ENCODE results near the gene CDC42EP5.

The CDC42EP5 gene

GRCh38 chr19:54425382-54425723 lies 47.7 kb downstream of the CDC42EP5 start:
- no peak for DNase-seq

- no peak for DNase-seq
Observed at GRCh38 chr19:54424660-54425381, 48.3 kb downstream of the CDC42EP5 start.

- no peak for DNase-seq
Observed at GRCh38 chr19:54424201-54424600, 48.9 kb downstream of the CDC42EP5 start.

- DNase-seq = no peak
Observed at GRCh38 chr19:54422136-54422535, 51.0 kb downstream of the CDC42EP5 start.

- no peak for DNase-seq
Observed at GRCh38 chr19:54421521-54421920, 51.6 kb downstream of the CDC42EP5 start.

DNA sequence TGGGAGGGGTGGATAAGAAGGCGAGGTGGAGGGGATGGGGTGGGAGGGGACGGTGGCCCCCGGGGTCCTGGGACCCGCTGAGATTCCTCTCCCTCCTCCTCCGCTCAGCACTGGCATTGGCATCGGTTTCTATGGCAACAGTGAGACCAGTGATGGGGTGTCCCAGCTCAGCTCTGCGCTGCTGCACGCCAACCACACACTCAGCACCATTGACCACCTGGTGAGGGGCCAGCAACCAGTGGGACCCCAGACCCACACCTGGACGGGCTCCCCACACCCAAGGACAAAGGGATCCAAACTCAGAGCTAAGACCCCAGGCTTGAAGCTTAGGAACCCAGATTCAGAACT lies 52.0 kb downstream of the CDC42EP5 start:
- DNase-seq = no peak

- DNase-seq = no peak
Observed at GRCh38 chr19:54420383-54421168, 52.5 kb downstream of the CDC42EP5 start.

DNA sequence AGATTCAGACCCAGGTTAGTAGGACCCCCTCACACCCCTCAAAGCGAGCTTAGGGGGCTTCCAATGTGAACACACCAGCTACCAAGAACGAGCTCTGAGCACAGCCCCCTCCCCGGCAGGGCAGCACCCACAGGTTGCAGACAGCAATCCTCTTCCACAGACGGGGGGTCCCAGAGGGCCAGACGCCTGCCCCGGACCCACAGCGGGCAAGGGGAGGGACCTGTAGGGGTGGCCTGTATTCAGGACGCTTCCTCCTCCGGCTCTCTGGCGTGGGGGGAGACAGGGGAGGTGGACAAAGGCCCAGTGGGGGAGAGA lies 53.1 kb downstream of the CDC42EP5 start:
- no peak for DNase-seq

DNA sequence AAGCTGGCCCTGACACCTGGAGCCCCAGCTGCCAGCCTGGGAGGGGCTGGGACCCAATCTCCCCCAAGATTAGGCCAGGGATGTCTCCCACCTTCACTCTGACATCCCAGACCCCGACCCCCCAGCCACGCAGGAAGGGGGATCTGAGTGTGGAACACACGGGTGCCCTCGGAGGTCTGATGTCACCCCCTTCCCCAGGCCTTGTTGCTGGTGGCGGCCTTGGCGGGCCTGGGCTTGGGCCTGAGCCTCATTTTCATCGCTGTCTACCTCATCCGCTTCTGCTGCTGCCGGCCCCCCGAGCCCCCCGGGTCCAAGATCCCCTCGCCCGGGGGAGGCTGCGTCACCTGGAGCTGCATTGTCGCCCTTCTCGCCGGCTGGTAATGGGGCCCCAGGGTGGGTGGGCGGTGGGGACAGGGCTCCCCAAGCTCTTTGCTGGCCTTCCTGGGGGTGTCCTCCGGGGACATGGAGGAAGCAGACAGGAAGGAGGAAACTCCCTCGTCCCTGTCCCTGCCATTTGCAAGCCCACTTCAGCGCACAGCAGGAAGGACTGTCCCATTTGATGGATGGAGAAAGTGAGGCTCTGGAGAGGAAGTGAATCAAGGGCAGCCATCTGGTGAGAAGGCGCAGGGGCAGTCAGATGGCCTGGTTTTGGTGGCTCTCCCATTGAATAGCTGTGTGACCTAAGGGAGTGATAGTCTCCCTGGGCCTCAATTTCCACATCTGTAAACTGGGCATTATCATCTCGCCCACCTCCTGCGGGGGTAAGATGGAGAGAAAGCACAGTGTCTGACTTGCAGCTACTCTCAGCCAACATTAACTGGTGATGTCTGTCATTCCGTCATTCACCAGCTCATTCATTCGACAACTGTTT lies 53.9 kb downstream of the CDC42EP5 start:
- no peak for DNase-seq

DNA sequence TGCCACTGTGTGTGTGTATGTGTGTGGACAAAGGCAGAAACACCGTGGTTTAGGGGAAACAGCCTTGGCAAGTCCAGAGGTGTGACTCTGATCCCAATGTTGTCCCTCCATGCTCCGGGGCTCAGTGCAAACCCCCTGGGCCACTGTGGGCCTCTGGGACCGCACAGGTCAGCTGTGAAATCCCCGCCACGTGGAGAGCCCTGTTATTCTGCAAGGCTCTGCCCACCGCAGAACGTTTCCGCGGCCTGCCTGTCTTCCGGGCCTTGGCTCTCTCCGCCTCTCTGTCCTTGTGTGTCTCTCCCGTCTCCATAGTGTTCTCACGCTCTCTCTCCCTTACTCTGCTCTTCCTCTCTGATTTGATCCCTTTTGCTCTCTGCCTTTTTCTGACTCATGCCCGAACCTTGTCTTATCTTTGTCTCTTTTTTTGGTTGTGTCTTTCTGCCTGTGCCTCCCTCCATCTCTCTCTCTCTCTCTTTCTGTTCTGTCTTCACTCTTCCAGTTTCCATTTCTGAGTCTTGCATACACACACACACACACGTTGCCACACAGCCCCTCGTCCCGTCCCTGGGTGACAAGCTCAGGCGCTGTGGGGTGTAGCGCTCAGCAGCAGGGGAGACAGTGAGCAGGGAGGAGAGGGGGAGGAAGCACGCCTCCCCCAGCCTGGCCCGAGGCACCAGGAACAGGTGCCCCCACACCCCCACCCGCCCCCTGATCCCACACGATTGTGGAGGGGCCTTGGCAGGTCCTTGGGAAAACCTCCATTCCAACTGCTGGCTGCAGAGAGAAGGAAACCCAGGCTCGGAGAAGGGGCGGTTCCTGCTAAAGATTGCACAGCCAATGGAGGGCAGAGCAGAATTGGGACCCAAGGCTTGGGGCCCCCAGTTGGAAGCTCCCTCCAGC lies 54.8 kb downstream of the CDC42EP5 start:
- DNase-seq = peak in 1 of 5 donors; percentile 42

GRCh38 chr19:54416695-54417491 lies 56.2 kb downstream of the CDC42EP5 start:
- DNase-seq = no peak

DNA sequence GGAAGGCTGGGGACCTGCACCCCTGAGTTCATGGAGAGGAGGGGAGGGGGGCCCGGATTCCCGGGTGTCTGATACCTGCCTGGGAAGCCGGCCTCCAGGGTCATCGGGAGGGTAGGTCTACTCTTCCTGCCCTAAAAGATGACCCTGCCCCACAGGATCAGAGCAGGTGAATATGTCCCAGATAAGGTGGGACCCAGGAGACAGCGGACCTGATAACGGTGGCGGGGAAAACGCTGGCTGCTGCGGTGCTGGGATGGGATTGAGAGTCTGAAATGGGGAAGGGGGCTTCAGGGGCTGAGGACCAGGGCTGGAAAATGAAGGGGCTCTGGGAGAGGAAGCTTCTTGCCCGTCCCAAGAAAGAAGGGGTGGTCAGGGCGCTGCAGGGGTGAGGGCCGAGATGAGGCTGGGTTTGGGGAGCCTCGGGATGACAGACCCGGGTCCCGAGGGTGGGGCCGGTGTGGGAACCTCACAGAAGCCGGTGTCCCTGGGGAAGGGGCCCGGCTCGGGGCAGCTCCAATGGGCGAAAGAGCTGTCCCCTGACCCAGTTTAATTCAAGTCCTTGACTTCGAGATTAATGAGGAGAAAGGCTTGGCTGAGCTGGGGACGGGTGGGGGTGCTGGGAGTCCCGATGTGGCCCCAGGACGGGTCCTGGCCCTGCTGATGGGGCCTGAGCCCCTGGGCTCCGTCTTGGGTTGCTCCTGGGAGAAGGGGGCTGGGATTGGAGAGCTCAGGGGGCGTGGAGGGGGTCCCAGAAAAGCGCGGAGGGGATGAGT lies 57.0 kb downstream of the CDC42EP5 start:
- no peak for DNase-seq

GRCh38 chr19:54415208-54415900 lies 57.7 kb downstream of the CDC42EP5 start, which contains the start of gene TTYH1:
Gene TTYH1, plus strand, starts transcription at chr19:54415464. Its CDS starts 89 bp downstream, at chr19:54415553.
- DNase-seq = peak in 1 of 5 donors; percentile 26

All from T-helper 1 cell (primary cell).